ENCODE data around the gene EXOC6B. TPM values are rescaled to one million over a fixed set of nuclear protein-coding genes. Genes with fewer than 3 reads are reported as not detected.

Gene EXOC6B
- total RNA-seq, 1 experiment from 2014 or later = 40.1 TPM

GRCh38 chr2:72141032-72141645, 684.7 kb downstream of the EXOC6B start:
- Histone ChIP-seq H3K9me3 (ENCODE audit: control insufficient read depth, low read depth, low read length) (no peaks in the 10 kb centered on the region), H3K23me2 (ENCODE audit: insufficient read length, low read depth, low read length, poor library complexity, severe bottlenecking) (peaks cover 15% of the 10 kb centered on the region), H3K4me2 (ENCODE audit: insufficient read depth, insufficient read length, low read length) (no peak overlapping the region), H3K14ac (ENCODE audit: insufficient read depth, low read length) (no peak overlapping the region), H4K8ac (replicated peaks; ENCODE audit: insufficient read length, low read depth, low read length) (no peak overlapping the region), H2AK5ac (ENCODE audit: insufficient read length, low read length) (no peak overlapping the region), H3K56ac (ENCODE audit: insufficient read length, low read depth, low read length) (no peak overlapping the region), H3K79me2 (ENCODE audit: insufficient read depth, low read length) (no peaks in the 10 kb centered on the region), H3K4ac (ENCODE audit: low read depth, low read length) (no peak overlapping the region), H3K9ac (ENCODE audit: extremely low read depth, insufficient read length, low read length) (no peak overlapping the region), H4K91ac (ENCODE audit: insufficient read length, low read depth, low read length) (no peak overlapping the region), H2BK15ac (ENCODE audit: low read depth, low read length) (no peak overlapping the region), H3K27me3 (ENCODE audit: insufficient read depth, low read length) (peaks cover 46% of the 10 kb centered on the region), H3K18ac (ENCODE audit: insufficient read length, low read depth, low read length) (no peak overlapping the region), H2BK5ac (ENCODE audit: insufficient read length, low read length) (no peak overlapping the region), H2BK20ac (ENCODE audit: low read depth, low read length, poor library complexity, severe bottlenecking) (no peak overlapping the region), H2BK12ac (ENCODE audit: insufficient read length, low read depth, low read length) (no peak overlapping the region), H3K4me1 (ENCODE audit: insufficient read depth, low read length) (no peaks in the 10 kb centered on the region; the same call in 1 of the 2 replicates), H3K23ac (ENCODE audit: insufficient read length, low read depth, low read length) (no peak overlapping the region), H3K79me1 (ENCODE audit: insufficient read depth, low read depth, low read length, poor library complexity, severe bottlenecking) (no peaks in the 10 kb centered on the region), H3K27ac (ENCODE audit: insufficient read length, low read depth, low read length) (no peak overlapping the region), H4K5ac (ENCODE audit: insufficient read length, low read depth, low read length) (no peak overlapping the region), H2BK120ac (ENCODE audit: low read depth, low read length, poor library complexity, severe bottlenecking) (no peak overlapping the region), H4K20me1 (ENCODE audit: control insufficient read depth, insufficient read depth, insufficient read length) (no peaks in the 10 kb centered on the region), H3T11ph (ENCODE audit: low read length) (no peak overlapping the region), H2AFZ (ENCODE audit: low read length) (no peak overlapping the region)
- no peak overlapping the region for H3K4me3 Mint-ChIP-seq
- TF ChIP-seq CTCF (conservative IDR thresholded peaks at IDR 0.05) = no peak
- H3K9me3 Mint-ChIP-seq = peaks cover 0 to 6% of the 10 kb centered on the region in 2 experiments; a peak in 1 of 5 replicates
- H3K27ac Mint-ChIP-seq = no peak overlapping the region
- no peaks in the 10 kb centered on the region for H3K36me3 Mint-ChIP-seq (ENCODE audit: insufficient read depth in 1 of 3, low read depth in 3 of 3)
- WGBS (ENCODE audit: extremely low coverage, insufficient read length, low lambda C conversion rate) = no CpG with 5 or more reads among the region's 5 CpGs
- DNase-seq = no peak
- H3K27me3 Mint-ChIP-seq (ENCODE audit: low read depth) = peaks cover 79% of the 10 kb centered on the region
- peaks cover 12 to 38% of the 10 kb centered on the region in 2 experiments for H3K4me1 Mint-ChIP-seq
